Activated T-helper 1 cell treated with Interleukin-2 at 50 U/mL for 16 hours (primary cell): ENCODE data around the gene SLC31A1.

ENCODE experiments used
- DNase-seq: peaks from one replicate; pipeline ENCODE4 v3.0.0-alpha.2; 2020; ENCODE audit warnings: low read depth

SLC31A1 gene

GRCh38 chr9:113221003-113221799 lies at the start of gene SLC31A1, which contains the start of gene FKBP15:
TSS of gene SLC31A1 (plus strand) at chr9:113221544. CDS start at chr9:113256149, 34,605 bp downstream.
TSS of gene FKBP15 (minus strand) at chr9:113221277. CDS start at chr9:113221243, 34 bp downstream.
- peak; percentile 93 for DNase-seq

GRCh38 chr9:113173341-113173740 lies 48.0 kb upstream of the SLC31A1 start:
- no peak for DNase-seq

GRCh38 chr9:113176803-113177202 lies 44.5 kb upstream of the SLC31A1 start:
- no peak for DNase-seq

- DNase-seq: no peak
These were observed 44.1 kb upstream of the SLC31A1 start for GRCh38 chr9:113177251-113177650.

- DNase-seq: no peak
These were observed 43.3 kb upstream of the SLC31A1 start for GRCh38 chr9:113178087-113178486.

- DNase-seq: no peak
These were observed 41.5 kb upstream of the SLC31A1 start for GRCh38 chr9:113179839-113180238.

- no peak for DNase-seq
These were observed 40.2 kb upstream of the SLC31A1 start for GRCh38 chr9:113181165-113181564.

- no peak for DNase-seq
These were observed 37.3 kb upstream of the SLC31A1 start for GRCh38 chr9:113183956-113184488.

- no peak for DNase-seq
These were observed 36.8 kb upstream of the SLC31A1 start for GRCh38 chr9:113184539-113184938.

- no peak for DNase-seq
These were observed 36.1 kb upstream of the SLC31A1 start for GRCh38 chr9:113185271-113185670.

- no peak for DNase-seq
These were observed 35.1 kb upstream of the SLC31A1 start for GRCh38 chr9:113186137-113186755.

- no peak for DNase-seq
These were observed 33.3 kb upstream of the SLC31A1 start for GRCh38 chr9:113187929-113188595.

- no peak for DNase-seq
These were observed 28.9 kb upstream of the SLC31A1 start for GRCh38 chr9:113192455-113192854.

GRCh38 chr9:113199683-113200329 lies 21.5 kb upstream of the SLC31A1 start:
- no peak for DNase-seq

- no peak for DNase-seq
These were observed 15.9 kb upstream of the SLC31A1 start for GRCh38 chr9:113205432-113205831.

- DNase-seq: no peak
These were observed 15.5 kb upstream of the SLC31A1 start for GRCh38 chr9:113205861-113206260.

- no peak for DNase-seq
These were observed 10.5 kb upstream of the SLC31A1 start for GRCh38 chr9:113210815-113211214.

- DNase-seq: no peak
These were observed 6.2 kb upstream of the SLC31A1 start for GRCh38 chr9:113215132-113215531.

- DNase-seq: no peak
These were observed 4.9 kb upstream of the SLC31A1 start for GRCh38 chr9:113216406-113216805.

- DNase-seq: no peak
These were observed 2.0 kb upstream of the SLC31A1 start for GRCh38 chr9:113219186-113219936.

- no peak for DNase-seq
These were observed 1.4 kb upstream of the SLC31A1 start for GRCh38 chr9:113219969-113220368.
